ENCODE data around the gene RIPOR1. TPM values are rescaled to one million over a fixed set of nuclear protein-coding genes. Genes with fewer than 3 reads are reported as not detected.

RIPOR1 gene
- total RNA-seq, 1 experiment from 2014 or later, result 14.8 TPM

DNA sequence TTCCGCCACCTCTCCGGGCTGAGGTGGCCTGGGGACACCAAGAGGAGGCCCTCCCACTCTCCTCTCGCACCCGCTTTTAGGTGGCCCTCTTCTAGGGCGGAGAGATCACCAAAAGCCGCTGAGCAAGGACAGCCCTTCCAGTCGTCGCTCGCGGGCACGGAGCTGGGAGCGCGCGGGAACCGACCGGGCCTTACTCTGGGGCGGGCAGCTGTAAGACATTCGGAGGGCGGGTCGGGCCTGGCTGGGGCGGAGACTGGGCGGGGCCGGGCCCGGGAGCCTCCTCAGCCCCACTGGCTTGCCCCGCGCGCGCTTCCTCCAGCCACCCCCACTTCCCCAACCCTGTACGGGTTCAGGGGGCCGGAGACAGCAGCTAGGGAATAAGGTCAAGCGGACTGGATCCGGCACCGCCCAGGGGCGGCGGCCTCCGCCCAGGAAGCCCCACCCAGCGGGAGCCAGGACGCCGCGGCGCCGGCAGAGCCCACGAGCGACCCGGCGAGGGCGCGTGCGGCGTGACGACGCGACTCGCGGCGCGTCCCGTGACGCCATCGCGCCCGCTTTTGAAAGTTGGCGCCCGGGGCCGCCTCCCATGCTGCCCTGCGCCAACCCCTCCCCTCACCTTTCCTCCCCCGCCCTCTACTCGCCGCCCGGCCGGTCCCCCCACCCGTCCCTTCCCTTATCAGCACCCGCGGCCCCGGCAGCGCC lies 33.3 kb downstream of the RIPOR1 start:
- intact Hi-C loops (cut with micrococcal nuclease), result loop anchor here (2.0 kb wide), 2 partner anchors 41 to 99 kb away; partner anchors contain the start of genes ACD and PARD6A
- H3K9ac ChIP-seq (ENCODE audit: low read length), result peak overlapping the region; percentile 98
- no peaks in the 10 kb centered on the region for H3K36me3 ChIP-seq (ENCODE audit: low read depth, low read length)
- no peaks in the 10 kb centered on the region for H3K27me3 ChIP-seq (ENCODE audit: low read length)
- no peaks in the 10 kb centered on the region for H3K9me2 ChIP-seq (replicated peaks; ENCODE audit: low read length)
- H3K9me3 ChIP-seq (ENCODE audit: low read length), result no peaks in the 10 kb centered on the region
- TF ChIP-seq, protein P1, sequence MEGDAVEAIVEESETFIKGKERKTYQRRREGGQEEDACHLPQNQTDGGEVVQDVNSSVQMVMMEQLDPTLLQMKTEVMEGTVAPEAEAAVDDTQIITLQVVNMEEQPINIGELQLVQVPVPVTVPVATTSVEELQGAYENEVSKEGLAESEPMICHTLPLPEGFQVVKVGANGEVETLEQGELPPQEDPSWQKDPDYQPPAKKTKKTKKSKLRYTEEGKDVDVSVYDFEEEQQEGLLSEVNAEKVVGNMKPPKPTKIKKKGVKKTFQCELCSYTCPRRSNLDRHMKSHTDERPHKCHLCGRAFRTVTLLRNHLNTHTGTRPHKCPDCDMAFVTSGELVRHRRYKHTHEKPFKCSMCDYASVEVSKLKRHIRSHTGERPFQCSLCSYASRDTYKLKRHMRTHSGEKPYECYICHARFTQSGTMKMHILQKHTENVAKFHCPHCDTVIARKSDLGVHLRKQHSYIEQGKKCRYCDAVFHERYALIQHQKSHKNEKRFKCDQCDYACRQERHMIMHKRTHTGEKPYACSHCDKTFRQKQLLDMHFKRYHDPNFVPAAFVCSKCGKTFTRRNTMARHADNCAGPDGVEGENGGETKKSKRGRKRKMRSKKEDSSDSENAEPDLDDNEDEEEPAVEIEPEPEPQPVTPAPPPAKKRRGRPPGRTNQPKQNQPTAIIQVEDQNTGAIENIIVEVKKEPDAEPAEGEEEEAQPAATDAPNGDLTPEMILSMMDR (conservative IDR thresholded peaks at IDR 0.05; ENCODE audit: low read depth, low read length), result no peak
- no peak for TF ChIP-seq EZH2phosphoT487 (IDR thresholded peaks at IDR 0.05; ENCODE audit: borderline replicate concordance, low read length)
- TF ChIP-seq EZH2 (IDR thresholded peaks at IDR 0.05; ENCODE audit: low read length, unreplicated experiment), result no peak
- peak; percentile 93 for DNase-seq
- ChIA-PET CTCF (interaction anchor here (0.6 to 2.5 kb wide), 4 partner anchors 15 to 98 kb away, joined by 3 to 19 read pairs (median 10); partner anchors contain the start of genes ACD and PARD6A), POLR2A (ENCODE audit: unreplicated experiment) (interaction anchor here (0.8 kb wide), 2 partner anchors 98 to 275 kb away, joined by 3 to 16 read pairs; partner anchors contain the start of gene ACD)
- peak; percentile 89 for ATAC-seq
- H2AFZ ChIP-seq (ENCODE audit: low read length), result peak overlapping the region; percentile 87
- no peaks in the 10 kb centered on the region for H3F3A ChIP-seq (ENCODE audit: low read length, unreplicated experiment)
- peaks cover 17% of the 10 kb centered on the region for H3K4me1 ChIP-seq (ENCODE audit: insufficient read depth, low read length)
- H3K79me2 ChIP-seq (ENCODE audit: low read length), result peaks cover 41% of the 10 kb centered on the region
- peak overlapping the region; percentile 79 for H3K4me3 ChIP-seq (ENCODE audit: low read length)
- no TSS peak for BruUV-seq (replicated peaks)
- peaks cover 23% of the 10 kb centered on the region for H4K20me1 ChIP-seq (ENCODE audit: low read length)
- peak overlapping the region; percentile 78 for H3K27ac ChIP-seq (ENCODE audit: low read length)
- peak overlapping the region; percentile 99 for H3K4me2 ChIP-seq (ENCODE audit: low read length)

DNA sequence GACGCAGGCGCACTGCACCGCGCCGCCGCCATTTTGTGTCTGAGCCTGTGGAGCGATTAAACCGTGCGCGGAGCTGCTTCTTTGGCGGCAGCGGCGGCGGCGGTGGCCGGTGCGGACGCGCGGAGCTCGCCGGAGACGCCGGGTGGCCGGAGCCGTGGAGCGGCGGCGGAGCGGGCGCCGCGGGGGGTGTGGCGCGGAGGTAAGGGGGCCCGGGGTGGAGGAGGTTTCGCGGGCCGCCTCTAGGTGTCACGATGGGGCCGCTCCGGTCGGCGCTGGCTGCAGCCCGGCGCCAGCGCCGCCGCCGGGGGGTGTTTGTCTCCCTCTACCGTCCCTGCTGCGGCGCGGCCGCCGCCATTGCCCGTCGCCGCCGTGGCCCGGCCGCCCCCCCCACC lies 33.9 kb downstream of the RIPOR1 start, which contains the start of gene CTCF:
Gene CTCF (plus strand): TSS at position 1 of the 392 bp plus-strand sequence. CDS start 48,307 bp downstream, outside the sequence.
- BruUV-seq (replicated peaks), result no TSS peak
- Histone ChIP-seq H3K27ac (ENCODE audit: low read length) (peak within 1 kb of the TSS; percentile 87), H3K9me3 (ENCODE audit: low read length) (no peaks in the 10 kb centered on the region), H4K20me1 (ENCODE audit: low read length) (peaks cover 23% of the 10 kb centered on the region), H3K27me3 (ENCODE audit: low read length) (no peaks in the 10 kb centered on the region), H3K4me3 (ENCODE audit: low read length) (peak within 1 kb of the TSS; percentile 88), H3K9ac (ENCODE audit: low read length) (peak within 1 kb of the TSS; percentile 98), H3K36me3 (ENCODE audit: low read depth, low read length) (no peaks in the 10 kb centered on the region), H3K79me2 (ENCODE audit: low read length) (peaks cover 47% of the 10 kb centered on the region), H2AFZ (ENCODE audit: low read length) (peak within 1 kb of the TSS; percentile 87), H3K4me1 (ENCODE audit: insufficient read depth, low read length) (peaks cover 17% of the 10 kb centered on the region), H3K4me2 (ENCODE audit: low read length) (peak within 1 kb of the TSS; percentile 99), H3F3A (ENCODE audit: low read length, unreplicated experiment) (no peaks in the 10 kb centered on the region), H3K9me2 (replicated peaks; ENCODE audit: low read length) (no peaks in the 10 kb centered on the region)
- CTCF ChIA-PET, result interaction anchor here (0.6 to 2.5 kb wide), 4 partner anchors 16 to 98 kb away, joined by 3 to 19 read pairs (median 10); partner anchors contain the start of genes ACD and PARD6A
- peak; percentile 73 for DNase-seq
- TF ChIP-seq, protein P1 (conservative IDR thresholded peaks at IDR 0.05; ENCODE audit: low read depth, low read length), result peak; percentile 23; the same call in 1 of the 2 replicates
- TF ChIP-seq EZH2phosphoT487 (IDR thresholded peaks at IDR 0.05; ENCODE audit: borderline replicate concordance, low read length) (no peak), EZH2 (IDR thresholded peaks at IDR 0.05; ENCODE audit: low read length, unreplicated experiment) (no peak)
- ATAC-seq, result peak; percentile 52
- POLR2A ChIA-PET (ENCODE audit: unreplicated experiment), result interaction anchor here (0.8 to 1.3 kb wide), 2 partner anchors 41 to 274 kb away, joined by 7 to 16 read pairs; no protein-coding TSS in a partner anchor
- intact Hi-C loops (cut with micrococcal nuclease), result loop anchor here (2.0 kb wide), 2 partner anchors 42 to 98 kb away; partner anchors contain the start of genes ACD and PARD6A

Measured in PC-3 (cell line).